HepG2 (cell line): ENCODE data around the gene CACNA1F. TPM values are rescaled to one million over a fixed set of nuclear protein-coding genes. Genes with fewer than 3 reads are reported as not detected.

Experiments used
- ATF7-NPFF ChIP-seq: sonication (generic); formaldehyde crosslinking; IDR thresholded peaks from 2 replicates; pipeline ENCODE4 v1.8.1; 2023; ENCODE audit warnings: mild to moderate bottlenecking, low read depth, missing genetic modification reagents, moderate library complexity
- BRCA1 ChIP-seq: sonication (generic); formaldehyde crosslinking; IDR thresholded peaks from 2 replicates; pipeline ENCODE4 v1.4.0; 2020; ENCODE audit warnings: missing genetic modification reagents
- CEBPG ChIP-seq: IDR thresholded peaks from 2 replicates; pipeline ENCODE4 v1.6.1; 2016
- E2F1 ChIP-seq: sonication (generic); formaldehyde crosslinking; IDR thresholded peaks from 2 replicates; pipeline ENCODE4 v1.5.0; 2020; ENCODE audit warnings: missing genetic modification reagents
- EZH2 ChIP-seq: conservative IDR thresholded peaks from 2 replicates; pipeline ENCODE4 v1.6.1; 2012; ENCODE audit warnings: mild to moderate bottlenecking, low read depth, low read length, moderate library complexity
- MED13 ChIP-seq: sonication (generic); formaldehyde crosslinking; IDR thresholded peaks from 2 replicates; pipeline ENCODE4 v1.5.0; 2020; ENCODE audit warnings: missing genetic modification reagents
- MTERF4 ChIP-seq: sonication (generic); formaldehyde crosslinking; IDR thresholded peaks from 2 replicates; pipeline ENCODE4 v1.8.0; 2023; ENCODE audit warnings: mild to moderate bottlenecking, missing genetic modification reagents
- MXI1 ChIP-seq: IDR thresholded peaks from 3 replicates; pipeline ENCODE4 v1.6.1; 2012; ENCODE audit warnings: low read depth, low read length, inconsistent platforms, borderline replicate concordance
- NFE2L2 ChIP-seq: fragments of 150-350 bp; IDR thresholded peaks from 2 replicates; pipeline ENCODE4 v1.6.1; 2014; ENCODE audit warnings: low read length
- POGK ChIP-seq: sonication (generic); formaldehyde crosslinking; conservative IDR thresholded peaks from 2 replicates; pipeline ENCODE4 v1.8.0; 2022; ENCODE audit warnings: mild to moderate bottlenecking, moderate library complexity, missing genetic modification reagents
- POLR2A ChIP-seq, 2 experiments: IDR thresholded peaks; 2 replicates each; pipeline ENCODE4 v1.6.1; 2011; ENCODE audit warnings: low read depth in 2 of 2, low read length in 2 of 2, mild to moderate bottlenecking in 1 of 2, moderate library complexity in 1 of 2; ENCODE audit not compliant: insufficient read depth in 1 of 2
- RBAK ChIP-seq: sonication (generic); formaldehyde crosslinking; IDR thresholded peaks from 2 replicates; pipeline ENCODE4 v1.5.1; 2020; ENCODE audit warnings: mild to moderate bottlenecking, missing genetic modification reagents
- SOX6 ChIP-seq, 2 experiments: fragments of 450-650 bp in 1 of 2; sonication (generic) in 1 of 2; formaldehyde crosslinking in 1 of 2; IDR thresholded peaks; 2 replicates each; pipeline versions ENCODE4 v1.4.0 to v1.6.1; 2017 to 2020; ENCODE audit warnings: antibody characterized with exemption in 1 of 2, mild to moderate bottlenecking in 1 of 2, missing genetic modification reagents in 1 of 2
- TGIF2 ChIP-seq: IDR thresholded peaks from 2 replicates; pipeline ENCODE4 v1.6.1; 2016; ENCODE audit warnings: control low read depth, missing compliant biosample characterization
- ZHX1 ChIP-seq: sonication (generic); formaldehyde crosslinking; IDR thresholded peaks from 2 replicates; pipeline ENCODE4 v1.8.1; 2022; ENCODE audit warnings: low read depth, mild to moderate bottlenecking, missing genetic modification reagents
- ZNF180 ChIP-seq: sonication (generic); formaldehyde crosslinking; IDR thresholded peaks from 2 replicates; pipeline ENCODE4 v1.4.0; 2020; ENCODE audit warnings: low read depth, missing genetic modification reagents, borderline replicate concordance
- ZNF292 ChIP-seq: sonication (generic); formaldehyde crosslinking; IDR thresholded peaks from 2 replicates; pipeline ENCODE4 v1.8.1; 2022; ENCODE audit warnings: mild to moderate bottlenecking, low read depth, missing genetic modification reagents, borderline replicate concordance
- ZNF558 ChIP-seq: sonication (generic); formaldehyde crosslinking; IDR thresholded peaks from 2 replicates; pipeline ENCODE4 v1.9.0; 2022; ENCODE audit warnings: mild to moderate bottlenecking, missing genetic modification reagents, borderline replicate concordance
- ZNF770 ChIP-seq: sonication (generic); formaldehyde crosslinking; IDR thresholded peaks from 2 replicates; pipeline ENCODE4 v1.5.0; 2020; ENCODE audit warnings: mild to moderate bottlenecking, missing genetic modification reagents
- ZNF777 ChIP-seq: sonication (generic); formaldehyde crosslinking; IDR thresholded peaks from 2 replicates; pipeline ENCODE4 v1.4.0; 2020; ENCODE audit warnings: missing genetic modification reagents
- ZNF883 ChIP-seq: sonication (generic); formaldehyde crosslinking; IDR thresholded peaks from 2 replicates; pipeline ENCODE4 v1.5.1; 2020; ENCODE audit warnings: mild to moderate bottlenecking, missing genetic modification reagents; ENCODE audit errors: not compliant biosample characterization
- polyA plus RNA-seq, 8 experiments: library from polyadenylated mRNA; depleted of rRNA in 3 of 8; stranded (reverse) in 7 of 8; unstranded in 1 of 8; fragments of >200 nt; fragmentation: Illumina TruSeq in 4 of 8; extraction: Trizol in 4 of 8; gene quantifications; 2 replicates each; pipeline versions ENCODE4 v1.2.1 to v1.2.3, GENCODE V29; 2011 to 2016; ENCODE audit warnings: low read depth in 4 of 8, missing spikeins in 1 of 8, mixed read lengths in 1 of 8; ENCODE audit not compliant: insufficient read depth in 1 of 8
- total RNA-seq, 5 experiments: library from RNA; depleted of rRNA; stranded (reverse); fragments of >200 nt; fragmentation: Illumina TruSeq; extraction: Trizol; gene quantifications; 2 replicates each; pipeline ENCODE4 v1.2.3, GENCODE V29; 2016; ENCODE audit warnings: low read depth in 1 of 5

CACNA1F gene
- total and polyA plus RNA-seq, 2 of the 13 experiments (the other 11 are each of a cell fraction or from before 2014, with no cell fraction given), result 0.03 TPM; not detected in 1

- TF ChIP-seq ZNF558 (CRISPR knock-in tag) (no peak), POGK (CRISPR knock-in tag) (no peak; the same call in 1 of the 2 replicates), ZNF883 (CRISPR knock-in tag) (peak; percentile 24), NFE2L2 (no peak), ATF7-NPFF (no peak), ZNF777 (CRISPR knock-in tag) (no peak), MED13 (CRISPR knock-in tag) (no peak), POLR2A (IDR thresholded peaks at IDR 0.05; ENCODE audit: insufficient read depth in 1 of 2, low read depth in 2 of 2, low read length in 2 of 2) (peak; percentile 35 to 75; a peak in 3 of 4 replicates), BRCA1 (CRISPR knock-in tag) (no peak), SOX6 (IDR thresholded peaks at IDR 0.05) (no peak), SOX6 (CRISPR knock-in tag; IDR thresholded peaks at IDR 0.05) (no peak), RBAK (CRISPR knock-in tag) (no peak), ZHX1 (CRISPR knock-in tag) (no peak), EZH2 (no peak), MTERF4 (CRISPR knock-in tag) (no peak), CEBPG (CRISPR knock-in tag) (peak; percentile 7; the same call in 1 of the 2 replicates), ZNF180 (CRISPR knock-in tag) (no peak), ZNF292 (CRISPR knock-in tag) (no peak), MXI1 (peak; percentile 87; the same call in 1 of the 3 replicates), ZNF770 (CRISPR knock-in tag) (no peak), E2F1 (CRISPR knock-in tag) (no peak), TGIF2 (CRISPR knock-in tag) (no peak)
Measured at GRCh38 chrX:49186125-49187027, 46.8 kb downstream of the CACNA1F start, which contains the start of gene PRICKLE3 (continued).
